GM19099 (cell line): ENCODE results near the gene INS.

Experiments
- POLR2A ChIP-seq: IDR thresholded peaks from 3 replicates; pipeline ENCODE4 v1.6.1; 2011; ENCODE audit warnings: low read depth; ENCODE audit not compliant: insufficient read length; ENCODE audit errors: extremely low read depth

The INS gene

DNA sequence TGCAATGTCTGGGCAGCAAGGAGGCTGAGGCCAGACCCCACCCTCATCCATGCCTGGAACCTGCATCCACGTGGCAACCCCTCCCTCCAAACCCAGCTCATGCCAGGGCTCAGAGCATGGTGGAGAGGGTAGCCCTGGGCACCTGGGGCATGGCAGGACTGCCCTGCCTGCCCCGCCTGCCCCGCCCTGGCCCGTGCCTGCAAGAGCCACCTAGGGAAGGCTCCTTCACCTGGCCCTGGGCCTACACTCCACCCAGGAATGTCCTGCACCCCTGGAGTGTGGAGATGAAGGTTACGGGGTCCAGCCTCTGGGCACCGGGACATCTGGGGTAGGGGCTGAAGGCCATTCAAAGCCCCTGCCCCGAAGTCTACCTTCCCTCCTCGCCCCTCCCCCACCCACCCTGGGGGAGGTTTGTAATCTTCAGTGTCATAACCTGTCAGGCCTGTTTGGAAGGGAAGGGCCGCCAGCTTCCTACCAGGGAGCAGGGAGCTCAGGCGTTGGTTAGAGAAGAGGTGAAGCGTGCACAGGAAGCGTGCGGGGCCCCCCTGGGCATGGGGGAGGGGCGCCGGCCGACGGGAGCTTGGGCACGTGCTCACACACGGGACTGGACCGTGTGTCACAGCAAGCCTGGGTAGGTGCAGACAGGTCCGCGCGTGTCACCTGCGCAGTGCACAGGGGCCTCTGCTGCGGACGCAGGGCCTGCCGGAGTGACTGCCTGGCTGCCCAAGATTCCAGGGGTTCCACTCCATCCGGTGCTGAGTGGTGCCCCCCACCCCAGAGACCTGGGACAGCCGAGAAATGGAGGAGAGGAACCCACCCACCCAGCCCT, 41.3 kb upstream of the INS start:
- TF ChIP-seq POLR2A = no peak

DNA sequence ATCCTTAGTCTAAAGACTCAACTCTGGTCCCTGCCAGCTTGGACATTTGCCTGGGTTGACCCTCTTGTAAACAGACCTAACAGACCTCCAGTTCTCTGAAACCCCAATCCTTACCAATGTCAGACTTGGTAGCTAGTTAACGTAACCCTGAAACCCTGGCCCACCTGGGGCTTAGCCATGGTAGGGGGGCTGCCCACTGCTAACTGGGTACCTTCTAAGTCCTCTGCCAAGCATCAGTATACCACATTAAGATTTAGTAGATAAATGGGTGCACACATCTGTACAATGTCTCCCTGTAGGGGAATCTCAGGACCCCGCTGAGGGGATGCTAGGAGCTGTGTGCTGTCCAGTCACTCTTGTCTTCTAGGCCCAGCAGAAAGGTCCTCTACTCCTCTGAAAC, 40.5 kb upstream of the INS start:
- TF ChIP-seq POLR2A = no peak

DNA sequence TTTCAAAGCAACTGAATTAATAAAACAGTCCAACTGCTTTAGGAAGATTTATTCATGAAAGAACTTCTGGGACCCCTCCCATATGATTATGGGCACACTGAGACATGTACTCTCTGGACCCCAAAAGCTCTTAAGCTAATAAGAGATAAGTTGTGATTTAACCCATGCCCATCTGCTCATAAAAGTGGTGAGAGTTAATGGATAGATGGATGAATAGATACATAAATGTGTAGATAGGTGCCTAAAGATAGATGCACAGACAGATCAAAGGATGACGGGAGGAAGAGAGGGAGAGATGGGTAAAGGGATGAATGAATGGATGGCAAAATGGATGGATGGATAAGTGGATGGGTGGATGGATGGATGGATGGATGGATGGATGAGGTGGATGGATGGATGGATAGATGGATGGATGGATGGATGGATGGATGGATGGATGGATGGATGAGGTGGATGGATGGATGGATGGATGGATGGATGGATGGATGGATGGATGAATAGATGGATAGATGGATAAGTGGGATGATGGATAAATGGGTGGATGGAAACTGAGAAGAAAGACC, 40.0 kb upstream of the INS start:
- no peak for TF ChIP-seq POLR2A

DNA sequence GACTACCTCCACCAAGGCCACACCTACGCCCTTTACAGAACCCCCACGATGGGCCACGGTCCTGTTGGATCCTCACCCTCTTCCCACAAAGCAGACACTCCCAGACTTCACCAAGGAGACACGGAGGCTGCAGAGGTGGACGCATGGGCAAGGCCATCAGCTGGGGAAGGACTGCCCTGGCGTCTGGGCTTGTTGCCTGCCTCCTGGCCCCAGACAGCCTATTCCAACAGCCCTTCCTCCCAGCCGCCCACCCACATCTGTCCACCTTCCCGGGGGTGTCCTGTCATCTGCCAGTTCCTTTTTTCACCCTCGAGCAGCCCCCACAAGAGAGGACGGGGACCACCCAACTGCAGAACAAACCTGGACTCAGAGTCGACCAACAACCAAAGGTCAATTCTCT, 39.5 kb upstream of the INS start:
- TF ChIP-seq POLR2A = no peak

DNA sequence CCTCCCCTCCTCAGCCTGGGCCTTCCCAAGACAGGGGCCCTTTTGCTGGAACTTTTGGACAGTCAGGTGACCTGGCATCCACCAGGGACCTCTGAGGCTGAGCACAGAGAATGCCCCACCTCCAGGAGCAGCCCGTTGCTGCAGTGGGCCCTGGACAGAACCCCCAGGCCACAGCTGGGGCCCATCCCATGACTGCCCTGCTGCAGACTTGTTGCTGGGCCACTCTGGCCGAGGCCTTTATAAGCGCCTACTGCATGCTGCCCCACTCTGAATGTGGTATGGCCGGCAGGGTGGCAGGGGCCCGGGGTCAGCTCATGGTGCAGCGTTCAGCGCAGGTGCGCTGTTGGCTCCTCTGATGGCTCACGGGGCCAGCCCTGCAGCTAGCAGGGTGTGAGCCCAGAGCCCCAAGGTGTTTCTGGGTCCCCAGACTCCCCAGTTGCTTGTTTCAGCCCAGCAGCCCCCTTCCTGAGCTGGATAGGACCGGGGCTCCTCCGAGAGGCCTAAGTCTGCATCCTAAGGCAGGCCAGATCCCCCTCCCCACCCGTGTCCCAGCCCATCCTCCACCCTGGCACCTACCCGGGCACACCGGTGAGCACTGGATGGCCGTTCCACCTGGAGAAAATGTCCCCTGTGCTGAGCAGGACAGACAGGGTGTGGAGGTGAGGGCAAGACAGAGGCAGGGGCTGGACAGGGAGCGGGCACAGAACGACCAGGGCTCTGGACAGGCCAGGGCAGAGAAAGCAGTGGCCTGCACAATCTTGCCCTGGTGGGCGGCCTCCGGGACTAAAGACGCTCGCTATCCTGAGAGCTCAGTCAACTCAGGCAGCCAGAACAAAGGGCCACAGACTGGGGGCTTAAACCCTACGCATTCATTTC, 38.7 kb upstream of the INS start:
- no peak for TF ChIP-seq POLR2A

DNA sequence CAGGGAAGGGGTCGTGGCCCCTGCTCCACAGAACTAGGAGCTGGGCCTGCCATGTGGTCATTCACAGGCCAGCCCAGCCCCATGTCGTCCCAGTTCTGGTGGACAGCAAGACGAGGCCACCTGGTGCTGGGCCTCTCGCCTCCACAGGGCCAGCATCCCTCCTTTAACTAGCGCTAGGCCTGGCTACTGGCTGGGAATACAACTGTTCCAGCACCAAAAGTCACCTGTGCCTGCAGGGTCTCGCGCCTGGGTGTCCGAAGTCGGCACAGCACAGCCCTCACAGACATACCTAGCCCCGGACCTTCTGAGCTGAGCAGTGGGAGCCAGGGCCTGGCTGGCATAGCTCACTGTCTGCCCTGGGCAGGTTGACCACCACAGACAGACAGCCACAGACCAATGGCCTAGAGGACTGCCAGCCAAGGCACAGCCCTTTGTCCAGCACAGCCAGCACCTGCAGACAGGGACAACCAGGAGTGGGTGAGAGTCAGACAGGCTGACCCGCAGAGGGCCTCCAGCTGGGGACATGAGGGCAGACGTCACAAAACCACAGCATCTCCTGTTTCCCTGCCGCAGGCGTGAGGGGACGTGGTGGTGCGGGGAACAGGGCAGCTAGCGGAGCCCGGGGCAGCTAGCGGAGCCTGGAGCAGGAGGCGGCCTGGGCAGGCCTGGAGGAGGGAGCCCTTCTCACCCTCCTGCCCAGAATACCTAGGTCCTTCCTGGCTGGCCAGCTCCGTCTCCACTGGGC, 37.8 kb upstream of the INS start:
- no peak for TF ChIP-seq POLR2A

DNA sequence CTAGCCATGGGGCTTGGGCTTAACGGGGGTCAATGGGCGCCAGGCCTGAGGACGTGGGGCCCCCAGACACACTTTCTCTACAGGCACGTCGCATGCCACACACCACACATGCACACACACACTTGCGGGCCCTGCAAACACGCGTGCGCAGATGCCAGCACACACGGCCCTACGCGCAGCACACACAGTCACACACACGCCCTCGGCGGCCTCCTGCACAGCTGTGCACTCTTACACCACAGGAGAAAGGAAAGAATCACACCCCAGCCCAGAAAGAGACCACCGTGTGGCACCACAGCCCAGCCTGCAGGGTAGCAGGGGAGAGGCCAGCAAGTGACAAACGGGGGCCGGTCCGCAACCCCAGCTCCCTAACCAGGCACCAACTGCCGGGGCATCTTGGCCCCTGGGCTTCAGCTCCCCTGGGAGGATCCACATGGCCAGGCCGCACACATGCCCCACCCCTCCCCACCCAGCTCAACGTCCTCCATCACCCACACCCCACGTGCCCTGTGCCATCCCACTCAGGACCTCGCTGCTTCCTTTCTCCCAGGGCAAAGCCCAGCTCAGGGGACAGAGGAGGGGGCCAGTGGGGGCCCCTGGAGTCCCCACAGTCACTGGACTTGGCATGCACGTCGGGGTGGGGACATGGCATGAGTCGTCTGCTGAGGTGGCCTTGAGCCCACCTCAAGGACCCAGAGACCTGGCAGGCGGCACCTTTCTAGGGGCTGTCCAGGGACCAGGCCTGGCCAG, 36.9 kb upstream of the INS start:
- TF ChIP-seq POLR2A = no peak

DNA sequence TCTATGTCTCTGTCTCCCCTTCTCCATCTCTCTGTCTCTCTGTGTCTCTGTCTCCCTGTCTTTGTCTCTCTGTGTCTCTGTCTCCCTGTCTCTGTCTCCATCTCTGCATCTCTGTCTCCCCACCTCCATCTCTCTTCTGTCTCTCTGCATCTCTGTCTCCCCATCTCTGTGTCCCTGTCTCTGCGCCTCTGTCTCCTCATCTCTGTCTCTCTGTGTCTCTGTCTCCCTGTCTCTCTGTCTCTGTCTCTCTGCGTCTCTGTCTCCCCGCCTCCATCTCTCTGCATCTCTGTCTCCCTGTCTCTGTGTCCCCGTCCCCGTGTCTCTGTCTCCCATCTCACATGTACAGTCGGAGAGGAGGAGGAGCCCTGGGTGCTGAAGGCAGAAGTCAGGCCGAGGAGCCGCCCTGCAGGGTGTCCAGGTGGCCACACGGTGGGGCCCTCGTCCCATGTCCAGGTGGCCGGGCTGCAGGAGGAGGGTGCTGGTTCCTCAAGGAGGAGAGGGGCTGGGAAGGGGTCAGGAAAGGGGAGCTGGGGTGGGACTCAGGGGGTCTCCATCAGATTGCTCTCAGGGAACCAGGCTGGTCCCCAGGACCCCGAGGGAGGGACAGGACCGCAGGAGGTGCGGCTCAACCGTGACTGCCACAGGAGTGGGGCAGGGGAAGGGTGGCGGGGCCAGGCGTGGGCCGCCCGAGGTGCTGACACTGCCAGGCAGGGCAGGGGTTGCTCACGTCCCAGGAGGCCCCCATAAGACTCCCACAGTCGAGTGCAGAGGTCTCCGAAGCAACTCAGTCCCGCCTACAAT, 36.2 kb upstream of the INS start:
- TF ChIP-seq POLR2A = no peak

DNA sequence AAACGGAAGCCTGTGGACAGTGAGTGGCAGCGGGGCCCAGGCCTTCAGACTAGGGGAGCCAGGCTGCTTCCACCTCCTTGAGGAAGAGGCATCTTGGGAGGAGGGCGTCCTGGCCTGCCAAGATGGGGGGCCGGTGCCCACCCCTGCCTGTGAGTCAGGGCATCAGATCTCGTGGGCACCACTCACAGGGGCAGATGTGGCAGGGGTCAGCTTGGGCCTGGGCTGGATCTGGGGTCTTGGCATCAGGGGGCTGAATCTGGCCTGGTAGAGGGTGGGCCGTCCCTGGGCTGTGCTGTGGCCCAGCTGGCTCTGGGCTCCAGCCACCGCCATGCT, 34.7 kb upstream of the INS start:
- no peak for TF ChIP-seq POLR2A

DNA sequence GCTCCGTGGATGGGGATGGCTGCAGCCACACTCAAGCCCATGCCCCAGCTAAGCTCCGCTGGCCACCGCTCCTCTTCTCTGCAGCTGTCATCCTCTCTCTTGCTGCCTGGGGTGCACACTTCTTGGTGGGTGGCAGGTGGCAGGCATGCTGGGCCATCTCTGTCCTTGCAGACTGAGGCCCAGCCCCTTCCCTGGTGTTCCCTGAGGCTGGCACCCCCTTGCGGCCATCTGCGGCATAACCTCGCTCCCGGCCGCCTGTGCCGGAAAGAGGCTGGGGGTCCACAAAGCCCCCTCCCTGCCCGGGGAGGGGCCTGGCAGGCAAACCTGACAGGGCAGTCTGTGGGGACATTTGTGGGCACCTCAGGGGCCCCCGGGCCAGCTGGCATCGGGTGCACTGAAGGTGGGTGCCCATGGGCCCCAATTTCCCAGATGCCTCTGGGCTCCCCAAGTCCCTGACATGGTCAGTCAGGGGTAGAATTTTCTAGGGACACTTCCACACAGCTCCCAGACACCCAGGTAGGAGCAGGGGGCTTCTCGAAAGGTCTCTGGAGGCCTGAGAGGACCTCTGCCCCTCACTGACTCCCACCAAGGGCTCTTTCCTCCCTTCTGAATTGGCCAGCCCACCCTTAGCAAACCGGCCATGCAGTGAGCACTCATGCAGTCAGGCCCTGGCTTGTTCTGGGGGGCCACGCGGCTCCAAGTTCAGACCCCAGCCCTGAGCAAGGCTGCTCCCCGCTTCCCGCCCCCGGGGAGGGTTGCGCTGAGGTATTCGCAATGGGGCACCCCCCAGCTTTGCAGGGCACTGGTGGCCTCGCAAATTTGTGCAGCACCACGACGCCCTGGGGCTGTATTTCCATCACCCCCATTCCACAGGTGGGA, 34.1 kb upstream of the INS start:
- no peak for TF ChIP-seq POLR2A

DNA sequence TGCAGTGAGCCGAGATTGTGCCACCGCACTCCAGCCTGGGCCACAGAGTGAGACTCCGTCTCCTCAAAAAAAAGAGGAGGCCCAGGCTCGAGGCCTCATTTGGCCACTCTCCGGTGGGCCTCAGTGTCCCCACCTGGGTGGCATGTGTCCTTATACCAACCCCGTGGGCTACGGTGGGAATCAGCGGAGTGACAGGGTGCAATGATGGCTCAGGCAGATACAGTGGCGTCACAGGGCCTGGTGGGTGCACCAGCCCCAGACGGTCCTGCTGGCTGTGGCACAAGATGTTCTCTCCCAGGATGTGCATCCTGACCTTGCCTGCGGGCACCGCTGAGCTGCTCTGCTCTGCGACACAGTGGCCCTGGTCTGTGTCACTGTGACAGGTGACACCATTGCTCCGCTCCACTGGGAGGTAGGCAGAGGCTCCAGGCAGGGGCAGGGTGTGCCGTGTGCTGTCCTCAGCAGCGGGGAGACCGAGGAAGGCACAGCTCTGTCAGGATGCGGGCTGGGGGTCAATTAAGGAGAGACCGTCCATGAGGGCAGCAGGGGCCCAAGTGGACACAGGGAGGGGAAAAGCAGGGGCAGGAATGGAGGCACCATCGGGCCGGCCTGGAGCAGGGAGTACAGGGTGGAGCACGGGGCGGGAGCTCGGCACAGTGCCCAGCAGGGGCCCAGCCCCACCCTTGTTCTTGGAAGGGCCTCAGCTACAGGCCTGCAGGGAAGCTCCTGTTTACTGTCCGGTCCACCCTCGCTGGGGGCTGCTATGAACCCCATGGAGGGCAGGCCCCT, 32.3 kb upstream of the INS start:
- no peak for TF ChIP-seq POLR2A

DNA sequence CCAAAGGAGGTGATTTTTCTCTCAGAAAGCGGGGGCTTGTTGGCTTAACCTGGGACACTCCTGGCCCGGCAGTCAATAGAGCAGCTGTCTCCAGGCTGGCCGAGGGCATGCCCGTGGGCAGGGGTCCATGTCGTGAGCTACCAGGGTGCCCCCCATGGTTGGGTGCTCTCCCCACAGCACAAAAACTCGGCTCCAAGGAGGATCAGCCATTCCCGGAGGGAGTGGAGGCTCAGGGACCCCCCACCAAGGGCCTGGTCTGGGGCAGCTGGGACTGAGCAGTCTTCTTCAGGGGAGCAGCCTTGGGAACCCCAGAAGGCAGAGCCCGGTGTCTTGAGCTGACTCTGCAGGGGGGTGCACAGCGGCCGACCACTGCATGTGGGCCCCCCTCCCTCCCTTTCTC, 31.4 kb upstream of the INS start:
- no peak for TF ChIP-seq POLR2A
